ENCODE results near the gene SLCO3A1.
"Not testable (repeated sequence)": the region's sequence is repeated elsewhere in the genome, so short reads cannot be mapped to it uniquely, and the experiment has no call there.

Gene SLCO3A1

DNA sequence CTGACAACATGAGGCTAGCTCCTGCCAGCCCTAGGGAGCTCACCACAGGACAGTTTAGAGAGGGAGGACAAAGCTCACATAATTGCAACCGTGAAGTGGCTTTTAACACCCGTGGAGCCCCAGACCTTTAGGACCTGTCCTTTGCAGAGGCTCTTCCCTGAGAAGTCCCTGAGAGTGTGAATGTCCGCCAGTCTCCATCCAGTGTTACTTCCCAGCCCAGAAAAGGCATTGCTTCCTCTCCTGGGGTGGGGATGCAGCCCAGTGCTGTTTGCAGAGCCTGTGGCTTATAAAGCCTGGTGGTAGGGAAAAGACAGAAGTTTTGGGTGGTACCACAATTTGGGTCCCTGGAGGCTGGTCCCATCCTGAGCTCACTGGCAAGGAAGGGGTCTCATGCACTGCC, 182.0 kb downstream of the SLCO3A1 start:
- DNase-seq (ENCODE audit: low spot score): no peak

- DNase-seq (ENCODE audit: low spot score): peak; percentile 30
Measured at GRCh38 chr15:92035961-92036360, 182.5 kb downstream of the SLCO3A1 start.

- no peak for DNase-seq (ENCODE audit: low spot score)
Measured at GRCh38 chr15:92037491-92037890, 184.0 kb downstream of the SLCO3A1 start.

DNA sequence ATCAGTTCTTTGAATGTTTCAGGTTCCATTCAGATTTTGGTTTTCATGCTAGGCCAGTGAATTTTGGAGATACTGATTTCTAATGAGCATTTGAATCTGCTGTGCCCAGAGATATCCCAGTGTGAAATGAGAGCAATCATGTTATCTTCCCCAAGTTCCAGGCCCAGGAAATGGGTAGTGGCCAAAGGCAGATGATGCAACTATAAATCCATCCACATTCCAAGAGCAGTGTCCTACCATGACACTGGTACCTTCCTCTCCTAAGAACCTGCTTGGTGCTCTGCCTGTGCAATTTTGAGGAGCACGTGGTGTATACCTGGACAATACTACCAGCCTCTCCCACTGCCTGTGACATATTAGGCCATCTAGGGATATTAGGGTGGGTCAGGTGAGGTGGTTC, 186.8 kb downstream of the SLCO3A1 start:
- DNase-seq (ENCODE audit: low spot score): no peak

- no peak for DNase-seq (ENCODE audit: low spot score)
Measured at GRCh38 chr15:92041371-92041770, 187.9 kb downstream of the SLCO3A1 start.

DNA sequence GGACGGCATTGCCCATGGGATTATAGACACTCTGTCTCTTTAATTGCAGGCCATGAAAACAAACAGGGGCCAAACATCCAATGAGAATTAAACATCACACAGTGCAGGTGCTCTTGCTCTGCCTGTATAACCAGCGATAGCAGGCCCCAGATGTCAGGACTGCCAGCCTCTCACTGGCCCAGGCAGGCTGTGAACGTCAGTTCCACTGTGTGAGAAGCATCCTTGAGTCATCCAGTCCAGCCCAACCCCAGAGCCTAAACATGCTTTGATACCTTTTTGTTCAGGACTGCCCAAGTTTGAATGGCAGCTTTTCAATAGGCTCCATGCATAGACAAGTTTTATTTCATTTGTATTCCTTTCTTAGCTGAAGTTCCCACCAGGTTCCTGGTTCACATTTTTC, 189.8 kb downstream of the SLCO3A1 start:
- no peak for DNase-seq (ENCODE audit: low spot score)

DNA sequence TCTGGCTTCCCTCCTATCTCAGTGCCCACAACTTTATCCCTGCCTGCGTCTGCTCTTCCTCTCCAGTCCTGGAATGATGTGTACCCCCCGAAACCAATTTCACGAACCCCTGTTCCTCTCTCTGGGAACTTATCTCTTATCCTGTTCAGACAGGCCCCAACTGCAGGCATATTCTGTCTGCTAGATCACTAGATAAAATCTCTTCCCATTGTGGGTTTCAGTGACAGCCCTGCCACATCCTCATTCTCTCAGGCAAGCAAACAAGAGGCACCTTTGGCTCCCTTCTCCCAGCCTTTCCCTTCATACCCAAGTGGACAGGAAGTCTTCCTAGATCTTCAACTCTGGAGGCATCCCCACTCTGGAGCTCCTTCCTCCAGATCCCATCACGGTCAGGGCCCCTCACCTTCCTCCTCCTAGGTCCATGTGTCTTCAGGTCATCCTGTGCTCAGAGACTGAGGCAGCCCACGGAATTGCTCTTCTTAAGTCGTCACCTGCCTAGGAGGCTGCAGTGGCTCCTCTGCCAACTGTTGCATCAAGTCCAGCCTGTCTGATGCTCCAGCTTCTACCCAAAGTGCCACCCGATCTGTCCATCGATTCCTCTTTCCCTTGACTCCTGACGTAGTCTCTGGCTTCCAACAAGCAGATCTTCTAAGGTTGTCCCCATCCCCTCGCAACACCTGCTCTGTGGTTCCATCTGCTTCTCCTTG, 190.8 kb downstream of the SLCO3A1 start:
- no peak for DNase-seq (ENCODE audit: low spot score)

GRCh38 chr15:92047900-92048299, 194.4 kb downstream of the SLCO3A1 start:
- no peak for DNase-seq (ENCODE audit: low spot score)

- DNase-seq (ENCODE audit: low spot score): no peak
Measured at GRCh38 chr15:92048739-92049138, 195.2 kb downstream of the SLCO3A1 start.

DNA sequence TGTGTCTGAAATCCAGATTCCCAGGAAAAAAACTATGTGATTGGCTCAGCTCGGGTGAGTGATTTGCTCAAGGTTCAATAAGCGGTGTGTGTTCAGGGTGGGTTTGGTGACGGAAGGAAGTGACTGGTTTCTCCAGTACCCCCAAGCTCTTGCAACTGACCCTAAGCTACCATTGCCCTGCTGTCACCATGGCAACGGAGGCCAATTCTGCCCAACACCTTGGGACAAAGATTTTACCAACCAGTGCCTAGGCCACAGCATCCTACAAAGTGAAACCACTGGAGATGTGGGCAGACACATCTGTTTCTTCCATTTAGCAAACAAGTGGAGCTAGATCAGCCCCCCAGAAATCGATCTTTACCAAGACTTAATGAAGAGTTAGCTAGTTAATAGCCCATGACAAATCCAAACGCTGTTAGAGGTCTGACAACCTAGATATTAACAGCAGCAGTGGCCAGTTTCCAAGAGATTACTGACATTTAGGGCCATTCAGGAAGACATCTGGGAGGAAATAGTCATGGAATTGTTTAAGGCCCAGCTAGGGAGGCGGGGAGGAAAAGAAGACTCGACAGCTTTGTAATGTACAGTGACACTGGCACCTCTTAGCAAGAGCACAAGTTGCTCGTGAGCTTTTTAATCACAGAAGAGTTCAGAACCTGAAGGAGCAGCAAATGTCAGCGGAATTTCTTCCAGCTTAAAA, 195.9 kb downstream of the SLCO3A1 start:
- DNase-seq (ENCODE audit: low spot score): no peak

GRCh38 chr15:92050220-92050898, 196.9 kb downstream of the SLCO3A1 start:
- DNase-seq (ENCODE audit: low spot score): no peak

DNA sequence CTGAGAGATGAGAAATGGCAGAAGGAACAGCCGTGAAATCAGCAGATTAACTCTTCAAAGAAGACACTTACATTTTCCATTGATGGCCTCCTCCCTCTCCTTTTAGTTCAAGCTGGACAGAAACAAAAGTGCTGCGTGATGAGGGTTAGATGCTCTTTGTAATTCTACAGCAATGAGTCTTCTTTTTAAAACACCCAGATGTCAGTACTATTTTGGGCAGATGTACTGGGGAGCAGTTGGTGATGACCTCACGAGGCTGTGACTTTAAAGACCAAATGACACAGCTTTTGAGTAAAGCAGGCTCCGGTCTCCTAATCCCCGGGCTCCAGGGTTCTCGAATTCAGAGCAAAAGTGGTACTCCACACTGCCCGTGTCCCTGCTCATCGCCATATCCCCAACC, 198.2 kb downstream of the SLCO3A1 start:
- peak; percentile 22 for DNase-seq (ENCODE audit: low spot score)

DNA sequence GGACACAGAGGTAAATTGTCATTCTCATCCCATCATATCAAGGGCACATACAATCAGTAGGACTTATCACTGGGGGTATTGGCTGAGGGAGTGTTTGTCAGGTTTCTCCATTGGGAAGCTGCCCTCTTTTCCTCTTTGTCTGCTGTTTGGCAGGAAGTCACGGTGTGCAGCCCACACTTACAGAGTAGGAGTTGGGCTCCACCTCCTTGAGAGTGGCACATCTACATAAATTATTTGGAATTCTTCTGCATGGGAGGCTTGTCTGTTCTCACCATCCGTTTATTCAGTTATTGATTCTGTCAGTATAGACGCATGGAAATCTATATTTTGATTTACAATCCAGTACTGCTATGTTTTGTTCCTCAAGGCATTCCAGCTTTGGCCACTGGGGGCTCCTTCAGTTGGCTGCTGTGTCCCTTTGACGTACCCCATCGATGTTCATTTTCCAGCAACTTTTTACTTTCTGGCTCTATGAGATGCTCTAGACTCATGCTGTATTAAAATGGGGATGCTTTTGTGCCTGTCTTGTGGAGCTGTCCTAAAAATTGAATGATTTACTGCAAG, 200.3 kb downstream of the SLCO3A1 start:
- DNase-seq (ENCODE audit: low spot score): no peak

DNA sequence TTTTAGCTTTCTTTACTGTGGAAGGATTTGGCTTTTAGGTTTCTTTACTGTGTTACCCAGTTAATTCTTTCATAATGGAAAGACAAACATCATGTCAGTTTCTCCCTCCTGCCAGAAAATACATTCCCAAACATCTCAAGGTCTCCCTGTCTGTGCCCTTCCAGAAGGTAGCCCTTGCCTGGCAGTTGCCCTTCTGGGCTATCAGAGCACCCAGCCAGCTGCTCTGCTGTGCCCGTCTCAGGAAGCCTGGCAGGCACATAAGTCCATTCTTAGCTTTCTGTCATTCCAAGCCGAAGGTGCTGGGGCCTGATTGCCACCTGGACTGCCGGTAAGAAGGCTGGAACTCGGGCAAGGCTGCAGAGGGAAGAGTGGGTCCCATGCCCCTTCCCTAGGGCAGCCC, 203.4 kb downstream of the SLCO3A1 start:
- DNase-seq (ENCODE audit: low spot score): no peak

DNA sequence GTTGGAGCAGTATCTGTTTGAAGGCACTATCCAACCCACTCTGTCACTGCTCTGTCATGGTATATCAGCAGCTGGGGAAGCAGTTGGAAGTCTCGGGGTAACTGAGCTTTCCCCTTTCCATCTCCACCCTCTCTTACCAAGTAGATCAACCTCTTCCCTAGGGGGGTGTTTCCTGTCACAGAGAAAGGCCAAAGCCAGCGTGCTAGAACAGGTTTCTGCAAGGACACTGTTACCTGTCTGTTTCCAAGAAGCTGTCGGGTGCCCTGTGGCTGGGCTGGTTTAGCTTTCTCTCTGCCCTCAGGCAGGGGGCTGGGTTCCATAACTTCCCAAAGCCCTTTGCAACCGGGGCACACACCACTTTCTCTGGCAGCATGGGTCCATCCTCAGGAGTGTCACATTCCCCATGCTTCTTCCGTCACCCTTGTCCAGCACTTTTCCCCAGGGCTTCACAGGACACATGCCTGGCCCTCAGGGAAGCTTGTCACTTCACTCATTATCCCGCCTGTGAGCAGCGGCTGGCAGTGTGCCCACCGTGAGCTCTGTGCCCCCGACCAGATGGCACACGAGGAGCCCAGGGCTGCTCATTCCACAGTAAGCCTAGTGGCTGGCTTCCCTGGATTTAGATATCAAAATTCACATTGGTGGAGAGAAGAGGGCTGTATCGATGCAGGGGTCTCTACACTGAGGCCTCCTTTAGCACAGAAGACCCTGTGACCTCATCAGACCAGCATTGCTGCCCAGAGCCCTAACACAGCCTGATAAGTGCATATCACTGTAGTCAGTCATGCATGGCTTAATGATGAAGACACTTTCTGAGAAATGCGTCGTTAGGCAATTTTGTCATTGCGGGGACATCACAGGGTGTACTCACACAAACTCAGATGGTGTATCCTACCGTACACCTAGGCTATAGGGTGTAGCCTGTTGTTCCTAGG, 205.8 kb downstream of the SLCO3A1 start:
- DNase-seq (ENCODE audit: low spot score): no peak

DNA sequence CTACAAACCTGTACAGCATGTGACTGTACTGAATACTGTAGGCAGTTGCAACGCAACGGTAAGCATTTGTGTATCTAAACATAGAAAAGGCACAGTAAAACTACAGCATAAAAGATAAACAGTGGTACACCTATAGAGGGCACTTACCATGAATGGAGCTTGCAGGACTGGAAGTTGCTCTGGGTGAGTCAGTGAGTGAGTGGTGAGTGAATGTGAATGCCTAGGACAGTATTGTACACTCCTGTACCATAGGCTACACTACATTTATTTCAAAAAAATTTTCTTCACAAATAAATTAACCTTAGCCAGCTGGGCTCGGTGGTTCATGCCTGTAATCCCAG, 206.4 kb downstream of the SLCO3A1 start:
- not testable (repeated sequence) for DNase-seq (ENCODE audit: low spot score)

DNA sequence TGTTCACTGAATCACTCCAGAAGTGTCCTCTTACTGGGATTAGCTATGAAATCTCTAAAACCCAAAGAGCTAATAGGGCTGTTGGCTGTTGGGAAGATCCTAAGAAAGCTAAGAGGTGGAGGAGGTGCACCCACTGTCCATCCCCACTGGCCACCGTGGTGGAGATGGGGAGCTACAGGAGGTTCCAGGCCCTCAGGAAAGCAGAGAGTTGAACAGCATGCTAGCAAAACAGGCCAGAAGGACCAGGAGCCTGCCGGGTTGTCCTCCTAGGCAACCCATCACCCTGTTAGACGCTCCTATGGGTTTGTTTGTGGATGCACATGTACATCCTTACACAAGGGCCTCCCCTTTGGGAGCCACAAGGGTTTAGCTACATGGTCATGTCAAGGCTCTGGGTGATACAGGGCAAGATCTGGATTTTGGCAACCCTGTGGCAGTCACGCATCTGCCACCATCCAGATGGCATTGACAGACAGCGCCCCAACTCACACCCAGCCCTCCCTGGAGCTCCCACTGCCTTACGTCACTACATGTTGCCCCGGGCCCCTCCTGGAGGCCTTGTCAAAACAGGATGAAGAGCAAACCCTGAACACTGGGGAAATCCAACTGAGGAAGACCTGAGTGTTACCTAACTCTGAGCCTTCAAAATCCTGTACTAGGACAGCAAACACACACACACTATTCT, 208.1 kb downstream of the SLCO3A1 start:
- no peak for DNase-seq (ENCODE audit: low spot score)

DNA sequence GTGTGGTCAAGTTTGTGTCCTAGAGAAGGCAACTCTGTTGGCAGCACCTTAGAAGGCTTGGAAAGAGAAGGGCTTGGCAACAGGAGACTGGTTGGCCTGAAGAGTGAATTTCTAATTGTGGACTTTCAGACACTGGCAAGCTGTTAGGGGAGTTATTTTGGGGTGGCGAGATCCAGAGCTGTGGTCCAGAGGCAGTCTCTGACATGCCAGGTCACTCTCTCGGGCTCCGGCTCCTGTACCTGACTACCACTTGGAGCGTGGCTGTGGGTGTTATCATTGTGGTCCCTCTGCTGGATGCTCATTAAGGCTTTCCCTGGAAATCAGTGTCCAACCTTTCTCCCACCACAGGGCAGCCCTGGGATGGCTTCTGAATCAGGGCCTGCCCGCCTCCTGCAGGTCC, 209.0 kb downstream of the SLCO3A1 start:
- DNase-seq (ENCODE audit: low spot score): no peak

- no peak for DNase-seq (ENCODE audit: low spot score)
Measured at GRCh38 chr15:92068121-92068520, 214.6 kb downstream of the SLCO3A1 start.

DNA sequence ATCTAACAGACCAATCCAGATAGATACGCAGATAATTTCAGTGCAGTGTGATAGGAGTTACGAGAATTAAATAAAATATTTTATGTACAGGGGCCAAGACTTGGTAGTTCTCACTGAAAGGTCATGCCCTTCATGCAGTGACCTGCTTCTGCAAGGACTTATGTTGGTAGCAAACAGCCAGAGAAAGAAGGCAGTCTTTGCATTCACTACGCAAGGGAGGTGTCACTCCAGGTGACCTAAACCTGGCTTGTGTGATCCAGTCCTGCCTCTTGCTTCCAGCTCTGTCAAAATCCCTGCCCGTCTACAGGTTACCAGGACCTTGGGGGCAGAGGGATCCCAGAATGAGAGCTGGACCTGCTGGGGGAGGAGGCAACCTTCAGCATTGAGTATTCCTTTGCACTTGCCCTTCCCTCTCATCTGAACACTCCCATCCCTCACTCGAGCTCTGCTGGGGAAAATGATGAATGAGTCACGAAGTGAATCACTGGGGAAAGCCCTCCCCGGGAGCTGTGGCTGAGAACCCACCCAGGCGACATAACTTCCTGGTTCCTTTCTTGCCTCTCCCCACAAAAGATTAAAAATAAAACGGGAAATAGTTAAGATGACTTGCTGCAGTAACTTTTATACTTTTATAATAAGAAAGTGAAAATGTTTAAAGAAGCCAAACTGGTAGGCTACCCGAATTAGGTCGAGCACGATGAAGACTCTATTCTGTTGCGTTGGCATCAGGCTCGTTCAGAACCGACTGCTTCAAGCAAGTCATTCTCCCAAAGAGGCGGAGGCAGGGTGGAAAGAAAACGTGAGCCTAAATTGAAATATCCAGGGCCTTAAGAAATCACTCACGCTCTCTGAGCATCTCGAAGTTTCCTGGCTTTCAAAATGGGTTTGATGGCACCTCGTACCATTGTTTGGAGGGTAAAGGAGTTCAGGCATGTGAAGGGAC, 216.1 kb downstream of the SLCO3A1 start:
- peak; percentile 88 for DNase-seq (ENCODE audit: low spot score)
